ENCODE measurements around the gene LYZ.

GRCh38 chr12:69360348-69360672, 12.1 kb downstream of the LYZ start:
- TF ChIP-seq, protein P1, sequence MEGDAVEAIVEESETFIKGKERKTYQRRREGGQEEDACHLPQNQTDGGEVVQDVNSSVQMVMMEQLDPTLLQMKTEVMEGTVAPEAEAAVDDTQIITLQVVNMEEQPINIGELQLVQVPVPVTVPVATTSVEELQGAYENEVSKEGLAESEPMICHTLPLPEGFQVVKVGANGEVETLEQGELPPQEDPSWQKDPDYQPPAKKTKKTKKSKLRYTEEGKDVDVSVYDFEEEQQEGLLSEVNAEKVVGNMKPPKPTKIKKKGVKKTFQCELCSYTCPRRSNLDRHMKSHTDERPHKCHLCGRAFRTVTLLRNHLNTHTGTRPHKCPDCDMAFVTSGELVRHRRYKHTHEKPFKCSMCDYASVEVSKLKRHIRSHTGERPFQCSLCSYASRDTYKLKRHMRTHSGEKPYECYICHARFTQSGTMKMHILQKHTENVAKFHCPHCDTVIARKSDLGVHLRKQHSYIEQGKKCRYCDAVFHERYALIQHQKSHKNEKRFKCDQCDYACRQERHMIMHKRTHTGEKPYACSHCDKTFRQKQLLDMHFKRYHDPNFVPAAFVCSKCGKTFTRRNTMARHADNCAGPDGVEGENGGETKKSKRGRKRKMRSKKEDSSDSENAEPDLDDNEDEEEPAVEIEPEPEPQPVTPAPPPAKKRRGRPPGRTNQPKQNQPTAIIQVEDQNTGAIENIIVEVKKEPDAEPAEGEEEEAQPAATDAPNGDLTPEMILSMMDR (IDR thresholded peaks at IDR 0.05): no peak
- TF ChIP-seq ZFX (IDR thresholded peaks at IDR 0.05; ENCODE audit: borderline replicate concordance): no peak

Data from 22Rv1 (cell line).